HG03558 (cell line): ENCODE measurements around the gene BARHL1.
"Not testable (repeated sequence)": the region's sequence is repeated elsewhere in the genome, so short reads cannot be mapped to it uniquely, and the experiment has no call there.

Experiments used
- ATAC-seq: cut with Tn5 transposase; IDR thresholded peaks from one replicate; pipeline ENCODE4 v1.9.1; 2021; ENCODE audit warnings: moderate number of reproducible peaks; ENCODE audit not compliant: unreplicated experiment; ENCODE audit errors: extremely low read depth

Gene BARHL1

GRCh38 chr9:132555528-132555927 is 26.9 kb upstream of the BARHL1 start:
- ATAC-seq: no peak

GRCh38 chr9:132556235-132556634 is 26.2 kb upstream of the BARHL1 start:
- no peak for ATAC-seq

GRCh38 chr9:132556714-132557113 is 25.7 kb upstream of the BARHL1 start:
- no peak for ATAC-seq

- ATAC-seq: no peak
Observed at GRCh38 chr9:132557159-132557558, 25.2 kb upstream of the BARHL1 start.

- no peak for ATAC-seq
Observed at GRCh38 chr9:132559711-132560110, 22.7 kb upstream of the BARHL1 start.

- ATAC-seq: no peak
Observed at GRCh38 chr9:132560616-132561202, 21.7 kb upstream of the BARHL1 start.

GRCh38 chr9:132562306-132562573 is 20.2 kb upstream of the BARHL1 start:
- no peak for ATAC-seq

- no peak for ATAC-seq
Observed at GRCh38 chr9:132564526-132564925, 17.9 kb upstream of the BARHL1 start.

- not testable (repeated sequence) for ATAC-seq
Observed at GRCh38 chr9:132568787-132569186, 13.6 kb upstream of the BARHL1 start.

- ATAC-seq: no peak
Observed at GRCh38 chr9:132571806-132572600, 10.4 kb upstream of the BARHL1 start.

GRCh38 chr9:132572921-132573320 is 9.5 kb upstream of the BARHL1 start:
- no peak for ATAC-seq

- no peak for ATAC-seq
Observed at GRCh38 chr9:132575005-132575609, 7.3 kb upstream of the BARHL1 start.

- ATAC-seq: no peak
Observed at GRCh38 chr9:132575811-132576210, 6.6 kb upstream of the BARHL1 start.

- ATAC-seq: no peak
Observed at GRCh38 chr9:132577119-132577518, 5.3 kb upstream of the BARHL1 start.

- ATAC-seq: no peak
Observed at GRCh38 chr9:132578367-132578932, 4.0 kb upstream of the BARHL1 start.

- no peak for ATAC-seq
Observed at GRCh38 chr9:132579427-132579798, 3.0 kb upstream of the BARHL1 start.

- no peak for ATAC-seq
Observed at GRCh38 chr9:132582786-132583583, 579 bp downstream of the BARHL1 start.

GRCh38 chr9:132583584-132584304 is 1.3 kb downstream of the BARHL1 start:
- ATAC-seq: no peak

GRCh38 chr9:132584601-132585560 is 2.5 kb downstream of the BARHL1 start:
- no peak for ATAC-seq
